SK-N-SH (cell line): ENCODE measurements around the gene SLC49A3. TPM values are rescaled to one million over a fixed set of nuclear protein-coding genes. Genes with fewer than 3 reads are reported as not detected.
"Not testable (repeated sequence)": the region's sequence is repeated elsewhere in the genome, so short reads cannot be mapped to it uniquely, and the experiment has no call there.

Experiments used
- CTCF ChIA-PET: fragments of 300-600, 350-600 bp; formaldehyde crosslinking; extraction: SDS; loops from one replicate; lab custom pipeline; 2021; lab: Yijun Ruan, JAX
- POLR2A ChIA-PET: fragments of 350-600 bp; sonication (Branson Sonifier 250); formaldehyde crosslinking; extraction: SDS; loops from one replicate; lab custom pipeline; 2020; ENCODE audit warnings: antibody characterized with exemption, inconsistent platforms; lab: Yijun Ruan, JAX
- DNase-seq: peaks from one replicate; pipeline ENCODE4 v3.0.0; 2012
- H2AFZ ChIP-seq: fragments of 200-600 bp; sonication (generic); 2 replicates; pipeline ENCODE4 v1.8.1; 2016; ENCODE audit warnings: antibody characterized with exemption, mild to moderate bottlenecking, low read depth
- H3F3A ChIP-seq: fragments of 200-600 bp; sonication (generic); replicated peaks from 2 replicates; pipeline ENCODE3; 2016; ENCODE audit warnings: antibody characterized with exemption, mild to moderate bottlenecking; ENCODE audit not compliant: insufficient read depth
- H3K27ac ChIP-seq, 2 experiments: fragments of 200-500 bp in 1 of 2; fragments of 200-600 bp in 1 of 2; sonication (Bioruptor generic) in 1 of 2; sonication (generic), shearing (Covaris generic) in 1 of 2; 2 replicates each; pipeline versions ENCODE4 v1.5.1 to v1.6.1; 2014 to 2016; ENCODE audit warnings: low read depth in 2 of 2, inconsistent platforms in 1 of 2, low read length in 1 of 2, mild to moderate bottlenecking in 1 of 2, mixed read lengths in 1 of 2
- H3K27me3 ChIP-seq: fragments of 200-600 bp; sonication (generic), shearing (Covaris generic); 2 replicates; pipeline ENCODE4 v1.6.1; 2016; ENCODE audit warnings: mixed run types; ENCODE audit not compliant: insufficient read depth
- H3K36me3 ChIP-seq, 2 experiments: fragments of 200-500 bp in 1 of 2; fragments of 200-600 bp in 1 of 2; sonication (Bioruptor generic) in 1 of 2; sonication (generic) in 1 of 2; replicated peaks in 1 of 2; 2 replicates each; pipeline versions ENCODE3 to v1.5.1; 2014 to 2016; ENCODE audit warnings: low read length in 1 of 2, mild to moderate bottlenecking in 1 of 2; ENCODE audit not compliant: insufficient read depth in 2 of 2, control insufficient read depth in 1 of 2
- H3K4me1 ChIP-seq, 2 experiments: fragments of 200-500 bp in 1 of 2; fragments of 200-600 bp in 1 of 2; sonication (Bioruptor generic) in 1 of 2; sonication (generic), shearing (Covaris generic) in 1 of 2; 2 replicates each; pipeline versions ENCODE4 v1.5.1 to v1.6.1; 2014 to 2016; ENCODE audit warnings: low read depth in 1 of 2, low read length in 1 of 2, mixed run types in 1 of 2; ENCODE audit not compliant: insufficient read depth in 2 of 2, control insufficient read depth in 1 of 2
- H3K4me2 ChIP-seq: fragments of 200-600 bp; sonication (generic), shearing (Covaris generic); 2 replicates; pipeline ENCODE4 v1.6.1; 2017; ENCODE audit warnings: mixed run types
- H3K4me3 ChIP-seq, 2 experiments: fragments of 200-500 bp in 1 of 2; fragments of 200-600 bp in 1 of 2; sonication (Bioruptor generic) in 1 of 2; sonication (generic), shearing (Covaris generic) in 1 of 2; 2 replicates each; pipeline versions ENCODE4 v1.5.1 to v1.8.1; 2014 to 2016; ENCODE audit warnings: low read depth in 2 of 2, inconsistent platforms in 1 of 2, low read length in 1 of 2, mild to moderate bottlenecking in 1 of 2, mixed read lengths in 1 of 2, moderate library complexity in 1 of 2
- H3K79me2 ChIP-seq: fragments of 200-600 bp; sonication (generic); 2 replicates; pipeline ENCODE4 v1.8.1; 2017; ENCODE audit warnings: mild to moderate bottlenecking; ENCODE audit not compliant: insufficient read depth
- H3K9ac ChIP-seq: fragments of 200-600 bp; sonication (generic); 2 replicates; pipeline ENCODE4 v1.6.1; 2017; ENCODE audit warnings: mixed run types
- H3K9me2 ChIP-seq: fragments of 200-600 bp; sonication (generic); 2 replicates; pipeline ENCODE4 v1.6.1; 2017; ENCODE audit warnings: mixed run types
- H3K9me3 ChIP-seq: fragments of 200-600 bp; sonication (generic); 2 replicates; pipeline ENCODE4 v1.6.1; 2017; ENCODE audit warnings: mixed run types, mild to moderate bottlenecking, moderate library complexity
- H4K20me1 ChIP-seq: fragments of 200-600 bp; sonication (generic); 2 replicates; pipeline ENCODE4 v1.6.1; 2017; ENCODE audit warnings: mild to moderate bottlenecking, mixed run types; ENCODE audit not compliant: insufficient read depth
- CTCF ChIP-seq: fragments of 200-600 bp; sonication (generic); IDR thresholded peaks from 2 replicates; pipeline ENCODE4 v1.6.1; 2017; ENCODE audit warnings: antibody characterized with exemption, mild to moderate bottlenecking, moderate library complexity
- EP300 ChIP-seq, 2 experiments: IDR thresholded peaks; 2 replicates each; pipeline versions ENCODE4 v1.4.0 to v1.6.1; 2012; ENCODE audit warnings: borderline replicate concordance in 1 of 2, low read depth in 1 of 2, low read length in 1 of 2
- FOSL2 ChIP-seq: IDR thresholded peaks from 2 replicates; pipeline ENCODE4 v1.4.0; 2012; ENCODE audit warnings: low read depth, mild to moderate bottlenecking, moderate library complexity, borderline replicate concordance
- FOXJ3 ChIP-seq: sonication (generic); formaldehyde crosslinking; IDR thresholded peaks from 2 replicates; pipeline ENCODE4 v1.5.1; 2020; ENCODE audit warnings: mild to moderate bottlenecking, missing genetic modification reagents
- FOXM1 ChIP-seq: IDR thresholded peaks from 2 replicates; pipeline ENCODE4 v1.4.0; 2012; ENCODE audit warnings: low read depth, mild to moderate bottlenecking
- GABPA ChIP-seq: IDR thresholded peaks from 2 replicates; pipeline ENCODE4 v1.4.0; 2012; ENCODE audit warnings: low read depth, mild to moderate bottlenecking
- GATA2 ChIP-seq: sonication (generic); formaldehyde crosslinking; IDR thresholded peaks from 2 replicates; pipeline ENCODE4 v1.5.0; 2020; ENCODE audit warnings: mild to moderate bottlenecking, missing genetic modification reagents
- JUND ChIP-seq: IDR thresholded peaks from 2 replicates; pipeline ENCODE4 v1.4.0; 2012
- MEF2A ChIP-seq: IDR thresholded peaks from 2 replicates; pipeline ENCODE4 v1.4.0; 2012; ENCODE audit warnings: low read depth, borderline replicate concordance
- MXI1 ChIP-seq: IDR thresholded peaks from 2 replicates; pipeline ENCODE4 v1.6.1; 2012; ENCODE audit warnings: mild to moderate bottlenecking, low read depth, low read length, improper control_type of control experiment
- NFIC ChIP-seq: IDR thresholded peaks from 2 replicates; pipeline ENCODE4 v1.4.0; 2012; ENCODE audit warnings: borderline replicate concordance
- PBX3 ChIP-seq: IDR thresholded peaks from 2 replicates; pipeline ENCODE4; 2012
- RFX5 ChIP-seq: IDR thresholded peaks from 2 replicates; pipeline ENCODE4 v1.6.1; 2012; ENCODE audit warnings: mild to moderate bottlenecking, improper control_type of control experiment, low read length
- SIN3A ChIP-seq: IDR thresholded peaks from 2 replicates; pipeline ENCODE4 v1.6.1; 2012; ENCODE audit warnings: low read depth, mild to moderate bottlenecking, low read length, moderate library complexity, borderline replicate concordance
- SMC3 ChIP-seq: IDR thresholded peaks from 2 replicates; pipeline ENCODE4 v1.6.1; 2012; ENCODE audit warnings: low read depth, low read length, improper control_type of control experiment
- ZBTB33 ChIP-seq: IDR thresholded peaks from 2 replicates; pipeline ENCODE4 v1.4.0; 2012; ENCODE audit warnings: low read depth, borderline replicate concordance
- WGBS: methylation state at CpG from one replicate; pipeline ENCODE4 v1.1.6; 2017; ENCODE audit warnings: low lambda C conversion rate; 5-methylcytosine and 5-hydroxymethylcytosine counted together
- polyA plus RNA-seq, 3 experiments: library from polyadenylated mRNA; depleted of rRNA; stranded (reverse); fragments of >200 nt; gene quantifications; 2 replicates each; pipeline ENCODE4 v1.2.3, GENCODE V29; 2012

Gene SLC49A3
- polyA plus RNA-seq, 1 of the 3 experiments (the other 2 are of a cell fraction): 0.05 TPM

GRCh38 chr4:699816-700580, 11.0 kb upstream of the SLC49A3 start:
- POLR2A ChIA-PET: no interaction called here

GRCh38 chr4:694341-694940, 5.5 kb upstream of the SLC49A3 start:
- POLR2A ChIA-PET, H3K27me3 ChIP-seq, H3K4me3 ChIP-seq, H3K36me3 ChIP-seq, H3K9ac ChIP-seq, H3K9me3 ChIP-seq, H4K20me1 ChIP-seq, H3K79me2 ChIP-seq, H2AFZ ChIP-seq, H3F3A ChIP-seq, H3K4me2 ChIP-seq, DNase-seq, H3K4me1 ChIP-seq, H3K9me2 ChIP-seq, H3K27ac ChIP-seq: not testable (repeated sequence)
- CTCF ChIA-PET: interaction anchor here (1.0 kb wide), 1 partner anchor 11 kb away, joined by 3 read pairs; no protein-coding TSS in a partner anchor
- 79% methylated on average over 12 of the region's 12 CpGs for WGBS

More at GRCh38 chr4:699816-700580, 11.0 kb upstream of the SLC49A3 start:
- Histone ChIP-seq H3K9me2 (no peaks in the 10 kb centered on the region), H3F3A (no peaks in the 10 kb centered on the region), H3K9ac (no peak overlapping the region), H3K79me2 (no peaks in the 10 kb centered on the region), H4K20me1 (no peaks in the 10 kb centered on the region), H3K36me3 (no peaks in the 10 kb centered on the region), H3K27ac (no peak overlapping the region), H3K27me3 (no peaks in the 10 kb centered on the region), H3K9me3 (no peaks in the 10 kb centered on the region), H3K4me3 (no peak overlapping the region), H3K4me1 (no peaks in the 10 kb centered on the region; a peak in 1 of 4 replicates), H2AFZ (no peak overlapping the region), H3K4me2 (no peak overlapping the region)
- TF ChIP-seq PBX3: no peak
- TF ChIP-seq NFIC: no peak
- TF ChIP-seq CTCF: no peak
- TF ChIP-seq EP300 (IDR thresholded peaks at IDR 0.05; ENCODE audit: borderline replicate concordance in 1 of 2, low read depth in 1 of 2, low read length in 1 of 2): no peak
- no peak for TF ChIP-seq SMC3
- TF ChIP-seq RFX5: no peak
- no peak for TF ChIP-seq FOSL2
- no peak for TF ChIP-seq ZBTB33
- no peak for TF ChIP-seq JUND
- TF ChIP-seq GATA2 (CRISPR knock-in tag): no peak
- TF ChIP-seq FOXJ3: no peak
- TF ChIP-seq GABPA: no peak
- TF ChIP-seq SIN3A: no peak
- no peak for TF ChIP-seq MXI1
- no peak for TF ChIP-seq MEF2A
- TF ChIP-seq FOXM1: no peak
- WGBS: 71% methylated on average over 18 of the region's 27 CpGs
- no peak for DNase-seq
- CTCF ChIA-PET: interaction anchor here (0.9 to 2.8 kb wide), 3 partner anchors 16 to 97 kb away, joined by 3 to 22 read pairs (median 4); partner anchors contain the start of genes ATP5ME and MYL5
